PC-9 (cell line): Measurements from ENCODE around the gene LMF1.

Experiments
- EZH2 ChIP-seq: fragments of 200-600 bp; sonication (generic); IDR thresholded peaks from 2 replicates; pipeline ENCODE4 v1.8.0; 2017; ENCODE audit warnings: antibody characterized with exemption, low read depth
- TF ChIP-seq, protein P1 (sequence below): fragments of 200-600 bp; sonication (generic); conservative IDR thresholded peaks from 2 replicates; pipeline ENCODE4 v1.6.1; 2017; ENCODE audit warnings: mixed run types, antibody characterized with exemption, mild to moderate bottlenecking, moderate library complexity

- TF ChIP-seq, protein P1, sequence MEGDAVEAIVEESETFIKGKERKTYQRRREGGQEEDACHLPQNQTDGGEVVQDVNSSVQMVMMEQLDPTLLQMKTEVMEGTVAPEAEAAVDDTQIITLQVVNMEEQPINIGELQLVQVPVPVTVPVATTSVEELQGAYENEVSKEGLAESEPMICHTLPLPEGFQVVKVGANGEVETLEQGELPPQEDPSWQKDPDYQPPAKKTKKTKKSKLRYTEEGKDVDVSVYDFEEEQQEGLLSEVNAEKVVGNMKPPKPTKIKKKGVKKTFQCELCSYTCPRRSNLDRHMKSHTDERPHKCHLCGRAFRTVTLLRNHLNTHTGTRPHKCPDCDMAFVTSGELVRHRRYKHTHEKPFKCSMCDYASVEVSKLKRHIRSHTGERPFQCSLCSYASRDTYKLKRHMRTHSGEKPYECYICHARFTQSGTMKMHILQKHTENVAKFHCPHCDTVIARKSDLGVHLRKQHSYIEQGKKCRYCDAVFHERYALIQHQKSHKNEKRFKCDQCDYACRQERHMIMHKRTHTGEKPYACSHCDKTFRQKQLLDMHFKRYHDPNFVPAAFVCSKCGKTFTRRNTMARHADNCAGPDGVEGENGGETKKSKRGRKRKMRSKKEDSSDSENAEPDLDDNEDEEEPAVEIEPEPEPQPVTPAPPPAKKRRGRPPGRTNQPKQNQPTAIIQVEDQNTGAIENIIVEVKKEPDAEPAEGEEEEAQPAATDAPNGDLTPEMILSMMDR: no peak
- TF ChIP-seq EZH2: no peak
These were observed 59.0 kb downstream of the LMF1 start for GRCh38 chr16:911604-912321.
